ENCODE measurements around the gene RMDN2. TPM values are rescaled to one million over a fixed set of nuclear protein-coding genes. Genes with fewer than 3 reads are reported as not detected.
A peak's percentile ranks its signal among the peaks of the same experiment; 100 is the strongest.

RMDN2 gene
- total RNA-seq, 1 donor, result 11.9 TPM

GRCh38 chr2:37919631-37920032 is 5.5 kb upstream of the RMDN2 start:
- H3K27ac ChIP-seq (ENCODE audit: low read depth, low read length), result no peak overlapping the region
- no peaks in the 10 kb centered on the region for H3K36me3 ChIP-seq (ENCODE audit: insufficient read depth, low read length)
- no peak overlapping the region for H2AFZ ChIP-seq (ENCODE audit: low read length)
- H3K4me1 ChIP-seq (ENCODE audit: insufficient read depth, low read length), result peaks cover 14% of the 10 kb centered on the region
- H3K27me3 ChIP-seq (ENCODE audit: insufficient read depth, low read length), result peaks cover 11% of the 10 kb centered on the region
- H4K20me1 ChIP-seq (ENCODE audit: insufficient read depth, low read length), result no peaks in the 10 kb centered on the region
- H3K4me3 ChIP-seq (ENCODE audit: insufficient read depth, low read length), result no peak overlapping the region
- H3K79me2 ChIP-seq (ENCODE audit: insufficient read depth, low read length), result no peaks in the 10 kb centered on the region
- no peak overlapping the region for H3K4me2 ChIP-seq (ENCODE audit: insufficient read depth, low read length)
- no peaks in the 10 kb centered on the region for H3K9me3 ChIP-seq (ENCODE audit: low read depth, low read length)
- DNase-seq (ENCODE audit: insufficient read length, low spot score, missing footprints), result no peak
- no peak for TF ChIP-seq CTCF (IDR thresholded peaks at IDR 0.05; ENCODE audit: extremely low read depth, low read depth, low read length)

GRCh38 chr2:37920570-37920969 is 4.5 kb upstream of the RMDN2 start:
- Histone ChIP-seq H4K20me1 (ENCODE audit: insufficient read depth, low read length) (no peaks in the 10 kb centered on the region), H3K4me3 (ENCODE audit: insufficient read depth, low read length) (no peak overlapping the region), H3K79me2 (ENCODE audit: insufficient read depth, low read length) (no peaks in the 10 kb centered on the region), H3K4me2 (ENCODE audit: insufficient read depth, low read length) (no peak overlapping the region), H2AFZ (ENCODE audit: low read length) (no peak overlapping the region), H3K27ac (ENCODE audit: low read depth, low read length) (no peak overlapping the region), H3K27me3 (ENCODE audit: insufficient read depth, low read length) (peaks cover 11% of the 10 kb centered on the region), H3K36me3 (ENCODE audit: insufficient read depth, low read length) (no peaks in the 10 kb centered on the region), H3K9me3 (ENCODE audit: low read depth, low read length) (no peaks in the 10 kb centered on the region), H3K4me1 (ENCODE audit: insufficient read depth, low read length) (peaks cover 14% of the 10 kb centered on the region)
- DNase-seq (ENCODE audit: insufficient read length, low spot score, missing footprints), result peak; percentile 41
- TF ChIP-seq CTCF (IDR thresholded peaks at IDR 0.05; ENCODE audit: extremely low read depth, low read depth, low read length), result no peak

GRCh38 chr2:37921781-37922180 is 3.3 kb upstream of the RMDN2 start:
- Histone ChIP-seq H3K27ac (ENCODE audit: low read depth, low read length) (no peak overlapping the region), H3K36me3 (ENCODE audit: insufficient read depth, low read length) (no peaks in the 10 kb centered on the region), H3K4me1 (ENCODE audit: insufficient read depth, low read length) (peaks cover 15% of the 10 kb centered on the region), H3K4me2 (ENCODE audit: insufficient read depth, low read length) (no peak overlapping the region), H3K27me3 (ENCODE audit: insufficient read depth, low read length) (peaks cover 11% of the 10 kb centered on the region), H2AFZ (ENCODE audit: low read length) (no peak overlapping the region), H3K79me2 (ENCODE audit: insufficient read depth, low read length) (no peaks in the 10 kb centered on the region), H4K20me1 (ENCODE audit: insufficient read depth, low read length) (no peaks in the 10 kb centered on the region), H3K9me3 (ENCODE audit: low read depth, low read length) (no peaks in the 10 kb centered on the region), H3K4me3 (ENCODE audit: insufficient read depth, low read length) (no peak overlapping the region)
- TF ChIP-seq CTCF (IDR thresholded peaks at IDR 0.05; ENCODE audit: extremely low read depth, low read depth, low read length), result no peak
- no peak for DNase-seq (ENCODE audit: insufficient read length, low spot score, missing footprints)

GRCh38 chr2:37923308-37924055 is 1.6 kb upstream of the RMDN2 start:
- no peak for DNase-seq (ENCODE audit: insufficient read length, low spot score, missing footprints)
- no peaks in the 10 kb centered on the region for H3K79me2 ChIP-seq (ENCODE audit: insufficient read depth, low read length)
- no peak for TF ChIP-seq CTCF (IDR thresholded peaks at IDR 0.05; ENCODE audit: extremely low read depth, low read depth, low read length)
- H3K9me3 ChIP-seq (ENCODE audit: low read depth, low read length), result no peaks in the 10 kb centered on the region
- H3K4me2 ChIP-seq (ENCODE audit: insufficient read depth, low read length), result no peak overlapping the region
- H4K20me1 ChIP-seq (ENCODE audit: insufficient read depth, low read length), result no peaks in the 10 kb centered on the region
- no peak overlapping the region for H2AFZ ChIP-seq (ENCODE audit: low read length)
- H3K4me3 ChIP-seq (ENCODE audit: insufficient read depth, low read length), result no peak overlapping the region
- H3K27ac ChIP-seq (ENCODE audit: low read depth, low read length), result no peak overlapping the region
- peaks cover 11% of the 10 kb centered on the region for H3K27me3 ChIP-seq (ENCODE audit: insufficient read depth, low read length)
- H3K36me3 ChIP-seq (ENCODE audit: insufficient read depth, low read length), result no peaks in the 10 kb centered on the region
- H3K4me1 ChIP-seq (ENCODE audit: insufficient read depth, low read length), result peaks cover 6% of the 10 kb centered on the region
